B cell (primary cell): Measurements from ENCODE around the gene DNAH2.

Experiments
- CTCF ChIP-seq: fragments of 200-600 bp; IDR thresholded peaks from one replicate; pipeline ENCODE4 v1.8.0; 2022; ENCODE audit warnings: antibody characterized with exemption, mild to moderate bottlenecking
- EZH2 ChIP-seq: IDR thresholded peaks from 2 replicates; pipeline ENCODE4 v1.6.1; 2012; ENCODE audit warnings: borderline replicate concordance, low read depth, mild to moderate bottlenecking, moderate library complexity, low read length; ENCODE audit not compliant: insufficient read depth, poor library complexity, severe bottlenecking

GRCh38 chr17:7837408-7838088 is 120.0 kb downstream of the DNAH2 start:
- TF ChIP-seq EZH2 = no peak
- TF ChIP-seq CTCF = no peak
